ENCODE measurements around the gene TRIP12. TPM values are rescaled to one million over a fixed set of nuclear protein-coding genes. Genes with fewer than 3 reads are reported as not detected.

TRIP12 gene
- total RNA-seq, 1 experiment from 2014 or later = 166 TPM

GRCh38 chr2:229795058-229795457 lies 126.8 kb downstream of the TRIP12 start:
- Histone ChIP-seq H2BK5ac (ENCODE audit: insufficient read length, low read length) (no peak overlapping the region), H3K27me3 (ENCODE audit: insufficient read depth, low read length) (no peaks in the 10 kb centered on the region), H2AFZ (ENCODE audit: low read length) (no peak overlapping the region), H2BK15ac (ENCODE audit: low read depth, low read length) (no peak overlapping the region), H3K4me1 (ENCODE audit: insufficient read depth, low read length) (no peaks in the 10 kb centered on the region), H4K91ac (ENCODE audit: insufficient read length, low read depth, low read length) (no peak overlapping the region), H2BK120ac (ENCODE audit: low read depth, low read length, poor library complexity, severe bottlenecking) (no peak overlapping the region), H4K8ac (replicated peaks; ENCODE audit: insufficient read length, low read depth, low read length) (no peak overlapping the region), H2BK20ac (ENCODE audit: low read depth, low read length, poor library complexity, severe bottlenecking) (no peak overlapping the region), H3K18ac (ENCODE audit: insufficient read length, low read depth, low read length) (no peak overlapping the region), H2BK12ac (ENCODE audit: insufficient read length, low read depth, low read length) (no peak overlapping the region), H3K23me2 (ENCODE audit: insufficient read length, low read depth, low read length, poor library complexity, severe bottlenecking) (no peaks in the 10 kb centered on the region), H3K9ac (ENCODE audit: extremely low read depth, insufficient read length, low read length) (no peak overlapping the region), H3K4ac (ENCODE audit: low read depth, low read length) (no peak overlapping the region), H3K9me3 (ENCODE audit: control insufficient read depth, low read depth, low read length) (no peaks in the 10 kb centered on the region), H2AK5ac (ENCODE audit: insufficient read length, low read length) (no peak overlapping the region), H3K79me2 (ENCODE audit: insufficient read depth, low read length) (no peaks in the 10 kb centered on the region), H3K23ac (ENCODE audit: insufficient read length, low read depth, low read length) (no peak overlapping the region), H3K27ac (ENCODE audit: insufficient read length, low read depth, low read length) (no peak overlapping the region), H3K14ac (ENCODE audit: insufficient read depth, low read length) (no peak overlapping the region), H3K79me1 (ENCODE audit: insufficient read depth, low read depth, low read length, poor library complexity, severe bottlenecking) (no peaks in the 10 kb centered on the region), H4K5ac (ENCODE audit: insufficient read length, low read depth, low read length) (no peak overlapping the region), H3K56ac (ENCODE audit: insufficient read length, low read depth, low read length) (no peak overlapping the region), H3K4me2 (ENCODE audit: insufficient read depth, insufficient read length, low read length) (no peak overlapping the region), H3T11ph (ENCODE audit: low read length) (no peak overlapping the region), H4K20me1 (ENCODE audit: control insufficient read depth, insufficient read depth, insufficient read length) (no peaks in the 10 kb centered on the region)
- Mint-ChIP-seq H3K27me3 (ENCODE audit: low read depth) (no peaks in the 10 kb centered on the region), H3K36me3 (ENCODE audit: insufficient read depth in 1 of 3, low read depth in 3 of 3) (peaks cover 27 to 82% (median 73%) of the 10 kb centered on the region in 3 experiments; a peak in 6 of 7 replicates), H3K27ac (no peak overlapping the region), H3K9me3 (no peaks in the 10 kb centered on the region), H3K4me3 (no peak overlapping the region), H3K4me1 (no peaks in the 10 kb centered on the region)
- DNase-seq = no peak
- no peak for TF ChIP-seq CTCF (conservative IDR thresholded peaks at IDR 0.05)

Data from H9 (cell line).